Gastroesophageal sphincter (tissue), 3 donors: Measurements from ENCODE around the gene CDC42BPA.

ENCODE experiments used
- POLR2AphosphoS5 ChIP-seq: sonication (generic); formaldehyde crosslinking; IDR thresholded peaks from one replicate; pipeline ENCODE4 v1.6.1; 2017; ENCODE audit warnings: antibody characterized with exemption
- TF ChIP-seq, protein P1 (sequence below), 4 experiments: fragments of 200-600 bp in 2 of 4; fragments of 450-650 bp in 2 of 4; sonication (generic) in 1 of 4; IDR thresholded peaks; one replicate each; pipeline ENCODE4 v1.5.1; 2017 to 2019; ENCODE audit warnings: antibody characterized with exemption in 4 of 4, mild to moderate bottlenecking in 2 of 4, moderate library complexity in 2 of 4

DNA sequence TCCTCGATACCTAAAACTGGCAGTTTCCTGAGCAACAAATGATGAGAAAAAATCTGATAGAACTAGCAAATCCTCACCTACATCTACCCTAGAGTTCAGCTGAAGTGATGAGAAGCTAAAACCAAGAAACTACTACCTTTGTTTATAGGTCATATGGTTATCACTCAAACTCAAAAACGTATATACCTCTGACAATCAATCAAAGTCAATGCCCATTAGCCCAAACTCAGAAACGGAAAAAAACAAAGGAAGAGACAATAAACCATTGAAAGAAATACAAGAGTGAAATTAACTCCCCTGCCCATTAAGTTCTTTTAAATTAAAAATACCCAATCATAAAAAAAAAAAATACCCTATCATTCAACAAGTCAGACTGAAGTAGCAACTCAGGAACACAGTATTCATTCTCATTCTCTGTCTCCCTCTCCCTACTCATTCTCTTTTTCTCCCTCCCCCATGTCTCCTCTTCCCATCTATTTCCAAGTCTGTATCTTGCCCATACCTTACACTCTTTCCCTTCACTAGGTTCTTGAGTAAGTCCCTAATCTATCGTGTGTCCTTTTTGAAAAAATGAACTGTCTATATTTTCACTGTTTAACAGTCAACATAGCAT lies 6.8 kb downstream of the CDC42BPA start:
- TF ChIP-seq, protein P1, sequence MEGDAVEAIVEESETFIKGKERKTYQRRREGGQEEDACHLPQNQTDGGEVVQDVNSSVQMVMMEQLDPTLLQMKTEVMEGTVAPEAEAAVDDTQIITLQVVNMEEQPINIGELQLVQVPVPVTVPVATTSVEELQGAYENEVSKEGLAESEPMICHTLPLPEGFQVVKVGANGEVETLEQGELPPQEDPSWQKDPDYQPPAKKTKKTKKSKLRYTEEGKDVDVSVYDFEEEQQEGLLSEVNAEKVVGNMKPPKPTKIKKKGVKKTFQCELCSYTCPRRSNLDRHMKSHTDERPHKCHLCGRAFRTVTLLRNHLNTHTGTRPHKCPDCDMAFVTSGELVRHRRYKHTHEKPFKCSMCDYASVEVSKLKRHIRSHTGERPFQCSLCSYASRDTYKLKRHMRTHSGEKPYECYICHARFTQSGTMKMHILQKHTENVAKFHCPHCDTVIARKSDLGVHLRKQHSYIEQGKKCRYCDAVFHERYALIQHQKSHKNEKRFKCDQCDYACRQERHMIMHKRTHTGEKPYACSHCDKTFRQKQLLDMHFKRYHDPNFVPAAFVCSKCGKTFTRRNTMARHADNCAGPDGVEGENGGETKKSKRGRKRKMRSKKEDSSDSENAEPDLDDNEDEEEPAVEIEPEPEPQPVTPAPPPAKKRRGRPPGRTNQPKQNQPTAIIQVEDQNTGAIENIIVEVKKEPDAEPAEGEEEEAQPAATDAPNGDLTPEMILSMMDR (IDR thresholded peaks at IDR 0.05) = no peak
- TF ChIP-seq POLR2AphosphoS5 = no peak
